ENCODE data around the gene TUBG1.

DNA sequence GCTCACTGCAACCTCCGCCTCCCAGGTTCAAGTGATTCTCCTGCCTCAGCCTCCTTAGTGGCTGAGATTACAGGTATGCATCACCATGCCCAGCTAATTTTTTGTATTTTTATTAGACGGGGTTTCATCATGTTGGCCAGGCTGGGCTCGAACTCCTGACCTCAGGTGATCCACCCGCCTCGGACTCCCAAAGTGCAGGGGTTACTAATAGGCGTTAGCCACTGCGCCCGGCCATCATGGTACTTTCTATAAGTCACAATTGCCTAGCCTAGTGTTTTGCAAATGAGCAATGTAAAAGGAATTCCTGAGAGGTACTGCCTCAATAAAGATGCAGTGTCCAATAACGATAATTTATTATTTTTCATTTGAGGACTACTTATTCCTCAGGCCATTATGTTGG is 18.1 kb upstream of the TUBG1 start:
- TF ChIP-seq, protein P1, sequence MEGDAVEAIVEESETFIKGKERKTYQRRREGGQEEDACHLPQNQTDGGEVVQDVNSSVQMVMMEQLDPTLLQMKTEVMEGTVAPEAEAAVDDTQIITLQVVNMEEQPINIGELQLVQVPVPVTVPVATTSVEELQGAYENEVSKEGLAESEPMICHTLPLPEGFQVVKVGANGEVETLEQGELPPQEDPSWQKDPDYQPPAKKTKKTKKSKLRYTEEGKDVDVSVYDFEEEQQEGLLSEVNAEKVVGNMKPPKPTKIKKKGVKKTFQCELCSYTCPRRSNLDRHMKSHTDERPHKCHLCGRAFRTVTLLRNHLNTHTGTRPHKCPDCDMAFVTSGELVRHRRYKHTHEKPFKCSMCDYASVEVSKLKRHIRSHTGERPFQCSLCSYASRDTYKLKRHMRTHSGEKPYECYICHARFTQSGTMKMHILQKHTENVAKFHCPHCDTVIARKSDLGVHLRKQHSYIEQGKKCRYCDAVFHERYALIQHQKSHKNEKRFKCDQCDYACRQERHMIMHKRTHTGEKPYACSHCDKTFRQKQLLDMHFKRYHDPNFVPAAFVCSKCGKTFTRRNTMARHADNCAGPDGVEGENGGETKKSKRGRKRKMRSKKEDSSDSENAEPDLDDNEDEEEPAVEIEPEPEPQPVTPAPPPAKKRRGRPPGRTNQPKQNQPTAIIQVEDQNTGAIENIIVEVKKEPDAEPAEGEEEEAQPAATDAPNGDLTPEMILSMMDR (conservative IDR thresholded peaks at IDR 0.05; ENCODE audit: low read depth, low read length) = no peak
- no peak for TF ChIP-seq EZH2phosphoT487 (IDR thresholded peaks at IDR 0.05; ENCODE audit: borderline replicate concordance, low read length)

Measured in PC-3 (cell line).